Measurements from ENCODE around the gene EIF4G3.
A peak's percentile ranks its signal among the peaks of the same experiment; 100 is the strongest.

Gene EIF4G3

DNA sequence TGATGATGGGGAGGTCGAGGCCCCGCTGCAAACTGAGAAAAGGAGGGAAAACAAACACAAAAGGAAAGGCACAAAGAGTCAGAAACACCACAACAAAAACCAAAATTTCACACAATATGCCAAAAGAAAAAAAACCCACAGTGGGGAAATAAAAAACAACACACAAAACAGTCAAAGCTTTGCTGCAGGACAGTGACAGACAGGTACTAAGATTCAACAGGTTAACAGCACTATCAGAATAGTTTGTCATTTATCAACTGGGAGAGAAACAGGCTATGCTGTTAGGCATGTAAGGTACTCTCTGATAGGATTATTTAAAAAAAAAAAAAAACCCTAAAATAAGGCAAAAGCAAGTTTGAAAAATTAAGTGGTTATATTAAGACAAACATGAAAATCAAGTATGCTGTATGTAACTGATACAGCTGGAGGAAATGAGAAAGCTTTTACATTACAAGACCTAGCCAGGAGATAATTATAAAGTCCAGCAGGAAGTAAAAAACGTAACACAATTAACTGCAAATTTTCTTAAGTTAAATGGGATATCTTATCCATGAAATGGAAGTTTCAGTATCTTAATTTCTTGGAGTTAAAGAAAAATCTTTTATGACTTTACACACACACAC is 179.0 kb downstream of the EIF4G3 start:
- Histone ChIP-seq H3K9me3 (ENCODE audit: severe bottlenecking) (no peaks in the 10 kb centered on the region), H3K27ac (ENCODE audit: poor library complexity, severe bottlenecking) (no peak overlapping the region), H3K27me3 (ENCODE audit: insufficient read depth, poor library complexity, severe bottlenecking) (no peaks in the 10 kb centered on the region), H3K36me3 (ENCODE audit: low read depth) (no peaks in the 10 kb centered on the region), H3K4me3 (ENCODE audit: severe bottlenecking) (no peak overlapping the region), H3K4me1 (ENCODE audit: insufficient read depth, poor library complexity, severe bottlenecking) (peaks cover 11% of the 10 kb centered on the region)
- no peak for ATAC-seq (ENCODE audit: low read depth)
- TF ChIP-seq, protein P1, sequence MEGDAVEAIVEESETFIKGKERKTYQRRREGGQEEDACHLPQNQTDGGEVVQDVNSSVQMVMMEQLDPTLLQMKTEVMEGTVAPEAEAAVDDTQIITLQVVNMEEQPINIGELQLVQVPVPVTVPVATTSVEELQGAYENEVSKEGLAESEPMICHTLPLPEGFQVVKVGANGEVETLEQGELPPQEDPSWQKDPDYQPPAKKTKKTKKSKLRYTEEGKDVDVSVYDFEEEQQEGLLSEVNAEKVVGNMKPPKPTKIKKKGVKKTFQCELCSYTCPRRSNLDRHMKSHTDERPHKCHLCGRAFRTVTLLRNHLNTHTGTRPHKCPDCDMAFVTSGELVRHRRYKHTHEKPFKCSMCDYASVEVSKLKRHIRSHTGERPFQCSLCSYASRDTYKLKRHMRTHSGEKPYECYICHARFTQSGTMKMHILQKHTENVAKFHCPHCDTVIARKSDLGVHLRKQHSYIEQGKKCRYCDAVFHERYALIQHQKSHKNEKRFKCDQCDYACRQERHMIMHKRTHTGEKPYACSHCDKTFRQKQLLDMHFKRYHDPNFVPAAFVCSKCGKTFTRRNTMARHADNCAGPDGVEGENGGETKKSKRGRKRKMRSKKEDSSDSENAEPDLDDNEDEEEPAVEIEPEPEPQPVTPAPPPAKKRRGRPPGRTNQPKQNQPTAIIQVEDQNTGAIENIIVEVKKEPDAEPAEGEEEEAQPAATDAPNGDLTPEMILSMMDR (IDR thresholded peaks at IDR 0.05; ENCODE audit: poor library complexity, severe bottlenecking): no peak
- DNase-seq (ENCODE audit: low spot score): no peak

- no peak for DNase-seq (ENCODE audit: low spot score)
- Histone ChIP-seq H3K27ac (ENCODE audit: poor library complexity, severe bottlenecking) (no peak overlapping the region), H3K27me3 (ENCODE audit: insufficient read depth, poor library complexity, severe bottlenecking) (no peaks in the 10 kb centered on the region), H3K4me3 (ENCODE audit: severe bottlenecking) (no peak overlapping the region), H3K9me3 (ENCODE audit: severe bottlenecking) (no peaks in the 10 kb centered on the region), H3K4me1 (ENCODE audit: insufficient read depth, poor library complexity, severe bottlenecking) (peaks cover 20% of the 10 kb centered on the region), H3K36me3 (ENCODE audit: low read depth) (no peaks in the 10 kb centered on the region)
- no peak for ATAC-seq (ENCODE audit: low read depth)
- TF ChIP-seq, protein P1 (IDR thresholded peaks at IDR 0.05; ENCODE audit: poor library complexity, severe bottlenecking): no peak
These were observed 180.1 kb downstream of the EIF4G3 start for GRCh38 chr1:20996554-20996953.

DNA sequence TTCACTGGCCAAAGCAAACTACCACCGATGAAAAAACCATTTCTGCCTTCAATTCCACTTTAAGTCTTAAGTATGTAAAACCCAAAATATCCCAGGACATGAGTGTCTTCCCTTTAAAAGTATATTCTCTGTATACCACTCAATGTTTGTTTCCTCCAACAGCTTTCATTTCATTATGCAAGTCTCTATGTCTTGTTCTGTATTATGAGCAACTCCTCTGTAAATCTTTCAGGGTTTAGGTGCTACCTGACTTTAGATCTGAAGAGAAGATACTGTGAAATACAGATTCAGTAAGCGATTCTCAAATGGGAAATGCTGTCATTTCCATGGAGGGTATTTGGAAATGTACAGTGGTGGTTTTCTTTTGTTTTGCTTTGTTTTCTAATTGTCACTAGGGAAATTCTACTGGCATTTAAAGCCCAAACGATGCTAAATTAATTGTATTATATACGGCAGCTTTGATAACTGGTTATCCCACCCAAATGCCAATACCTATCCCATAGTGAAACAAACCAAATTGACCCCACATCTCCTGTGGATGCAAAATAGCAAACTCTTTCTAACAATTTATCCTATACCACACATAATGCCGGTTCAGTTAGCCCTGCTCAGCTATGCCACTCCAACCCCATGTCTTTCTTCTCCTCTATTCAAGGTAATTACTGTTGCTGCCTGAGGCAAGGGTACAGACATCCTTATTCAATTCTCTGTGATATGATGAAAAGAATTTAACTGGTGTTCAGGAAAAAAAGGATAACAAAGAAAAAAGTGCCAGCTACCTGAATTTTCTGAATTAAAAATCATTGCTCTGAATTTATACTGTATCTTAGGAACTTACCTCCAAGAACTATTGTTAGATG is 182.8 kb downstream of the EIF4G3 start:
- ATAC-seq (ENCODE audit: low read depth) (no peak), DNase-seq (ENCODE audit: low spot score) (no peak)
- Histone ChIP-seq H3K27me3 (ENCODE audit: insufficient read depth, poor library complexity, severe bottlenecking) (no peaks in the 10 kb centered on the region), H3K4me3 (ENCODE audit: severe bottlenecking) (no peak overlapping the region), H3K4me1 (ENCODE audit: insufficient read depth, poor library complexity, severe bottlenecking) (peaks cover 20% of the 10 kb centered on the region), H3K9me3 (ENCODE audit: severe bottlenecking) (no peaks in the 10 kb centered on the region), H3K27ac (ENCODE audit: poor library complexity, severe bottlenecking) (no peak overlapping the region), H3K36me3 (ENCODE audit: low read depth) (no peaks in the 10 kb centered on the region)
- TF ChIP-seq, protein P1 (IDR thresholded peaks at IDR 0.05; ENCODE audit: poor library complexity, severe bottlenecking): no peak

DNA sequence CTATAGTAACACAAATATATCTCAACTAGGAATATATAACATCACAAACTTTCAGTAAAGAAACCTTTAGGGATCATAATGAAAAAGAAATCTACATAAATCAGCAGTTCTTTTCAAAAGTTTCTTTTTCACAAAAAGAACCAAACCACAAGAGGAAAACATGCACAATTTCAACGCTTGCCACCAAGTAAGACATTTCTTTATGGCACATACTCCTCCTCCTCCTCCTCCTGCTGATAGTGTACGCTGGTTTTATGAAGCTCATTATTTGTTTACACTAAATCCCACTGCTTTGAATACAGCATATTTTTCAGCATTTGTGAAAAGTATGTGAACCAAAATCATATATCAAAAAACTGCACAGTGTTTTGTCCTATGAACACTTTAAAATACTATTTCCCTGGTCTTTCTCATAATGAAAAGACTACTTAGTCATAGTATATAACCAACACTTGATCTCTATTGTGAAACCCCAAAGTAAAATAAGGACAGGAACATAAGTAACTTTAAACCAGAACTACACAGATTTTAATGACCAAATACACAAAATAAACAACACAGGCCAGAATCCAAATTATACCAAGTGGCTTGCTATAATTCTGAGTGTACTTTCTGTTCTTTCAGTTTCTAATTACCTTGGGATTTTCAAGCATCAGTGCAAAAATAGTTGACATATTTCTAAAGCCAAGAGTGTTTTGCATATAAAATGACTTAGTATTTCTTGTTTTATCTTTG is 184.2 kb downstream of the EIF4G3 start:
- DNase-seq (ENCODE audit: low spot score): no peak

More for the DNA sequence above, 184.2 kb downstream of the EIF4G3 start:
- no peaks in the 10 kb centered on the region for H3K36me3 ChIP-seq (ENCODE audit: low read depth)
- no peak overlapping the region for H3K4me3 ChIP-seq (ENCODE audit: severe bottlenecking)
- H3K9me3 ChIP-seq (ENCODE audit: severe bottlenecking): no peaks in the 10 kb centered on the region
- no peaks in the 10 kb centered on the region for H3K27me3 ChIP-seq (ENCODE audit: insufficient read depth, poor library complexity, severe bottlenecking)
- ATAC-seq (ENCODE audit: low read depth): peak; percentile 38; the same call in 1 of the 3 replicates
- H3K27ac ChIP-seq (ENCODE audit: poor library complexity, severe bottlenecking): no peak overlapping the region
- TF ChIP-seq, protein P1 (IDR thresholded peaks at IDR 0.05; ENCODE audit: poor library complexity, severe bottlenecking): no peak
- peaks cover 12% of the 10 kb centered on the region for H3K4me1 ChIP-seq (ENCODE audit: insufficient read depth, poor library complexity, severe bottlenecking)

All from RWPE2 (cell line).